ENCODE results near the gene EIF3F. TPM values are rescaled to one million over a fixed set of nuclear protein-coding genes. Genes with fewer than 3 reads are reported as not detected.

EIF3F gene
- total and polyA plus RNA-seq, 9 of the 15 experiments (the other 6 are each of a cell fraction or from before 2014, with no cell fraction given): 50.1 to 259 (median 135) TPM

GRCh38 chr11:7986768-7987559, at the start of gene EIF3F (continued):
- TF ChIP-seq JUND (IDR thresholded peaks at IDR 0.05; ENCODE audit: borderline replicate concordance, low read depth, low read length) (peak; percentile 82), JUND (tag; IDR thresholded peaks at IDR 0.05; ENCODE audit: borderline replicate concordance, low read depth, low read length) (peak; percentile 82; the same call in 2 of the 3 replicates), PRMT5 (CRISPR knock-in tag; IDR thresholded peaks at IDR 0.05) (no peak), CHCHD3 (CRISPR knock-in tag; IDR thresholded peaks at IDR 0.05) (no peak), ZNF384 (IDR thresholded peaks at IDR 0.05; ENCODE audit: low read depth, low read length) (no peak), HNRNPK (IDR thresholded peaks at IDR 0.05; ENCODE audit: low read depth, low read length, poor library complexity, severe bottlenecking) (no peak), TOE1 (IDR thresholded peaks at IDR 0.05; ENCODE audit: borderline replicate concordance) (peak; percentile 87), TOE1 (CRISPR knock-in tag; IDR thresholded peaks at IDR 0.05; ENCODE audit: borderline replicate concordance, low read depth) (no peak), ZC3H4 (CRISPR knock-in tag; IDR thresholded peaks at IDR 0.05; ENCODE audit: borderline replicate concordance) (no peak), PYGO2 (tag; IDR thresholded peaks at IDR 0.05) (no peak), HOMEZ (CRISPR knock-in tag; IDR thresholded peaks at IDR 0.05) (0 out of 2 replicates have a peak, but pooled peaks have one; percentile 62), ZNF583 (CRISPR knock-in tag; IDR thresholded peaks at IDR 0.05) (0 out of 2 replicates have a peak, but pooled peaks have one; percentile 57), BRD4 (IDR thresholded peaks at IDR 0.05) (0 out of 2 replicates have a peak, but pooled peaks have one; percentile 63), ZNF586 (CRISPR knock-in tag; conservative IDR thresholded peaks at IDR 0.05) (no peak), FOXA1 (IDR thresholded peaks at IDR 0.05; ENCODE audit: borderline replicate concordance) (no peak), REST (IDR thresholded peaks at IDR 0.05; ENCODE audit: borderline replicate concordance) (peak; percentile 87), REST (CRISPR knock-in tag; IDR thresholded peaks at IDR 0.05; ENCODE audit: low read depth) (no peak), KLF13 (tag; IDR thresholded peaks at IDR 0.05; ENCODE audit: borderline replicate concordance, low read depth) (no peak), ZNF717 (CRISPR knock-in tag; IDR thresholded peaks at IDR 0.05) (no peak), ILK (tag; IDR thresholded peaks at IDR 0.05; ENCODE audit: borderline replicate concordance, low read depth) (no peak)

Data from K562 (cell line).